ENCODE results near the gene UNKL. TPM values are rescaled to one million over a fixed set of nuclear protein-coding genes. Genes with fewer than 3 reads are reported as not detected.

UNKL gene
- total and polyA plus RNA-seq, 4 donors: 13.2 to 32.5 (median 19.1) TPM

GRCh38 chr16:1455190-1456171 is 41.0 kb upstream of the UNKL start:
- peaks cover 98% of the 10 kb centered on the region for H3K36me3 ChIP-seq (ENCODE audit: control insufficient read depth, insufficient read depth, low read length)
- no peaks in the 10 kb centered on the region for H3K4me1 ChIP-seq (ENCODE audit: control insufficient read depth, insufficient read depth, low read length)
- no peaks in the 10 kb centered on the region for H3K27me3 ChIP-seq (ENCODE audit: control insufficient read depth, insufficient read depth, low read length)
- no peak for DNase-seq (ENCODE audit: low read depth in 4 of 6, low spot score in 6 of 6)
- no peak overlapping the region for H3K27ac ChIP-seq (ENCODE audit: low read depth, low read length)
- no peaks in the 10 kb centered on the region for H3K9me3 ChIP-seq (ENCODE audit: control insufficient read depth, insufficient read depth, low read length)
- WGBS (ENCODE audit: insufficient coverage): 96% methylated on average over 40 of the region's 41 CpGs
- no peak overlapping the region for H3K4me3 ChIP-seq (ENCODE audit: low read depth, low read length)

- no peaks in the 10 kb centered on the region for H3K27me3 ChIP-seq (ENCODE audit: control insufficient read depth, insufficient read depth, low read length)
- no peak overlapping the region for H3K27ac ChIP-seq (ENCODE audit: low read depth, low read length)
- H3K4me3 ChIP-seq (ENCODE audit: low read depth, low read length): no peak overlapping the region
- no peak for DNase-seq (ENCODE audit: low read depth in 4 of 6, low spot score in 6 of 6)
- no peaks in the 10 kb centered on the region for H3K9me3 ChIP-seq (ENCODE audit: control insufficient read depth, insufficient read depth, low read length)
- no peaks in the 10 kb centered on the region for H3K4me1 ChIP-seq (ENCODE audit: control insufficient read depth, insufficient read depth, low read length)
- peaks cover 98% of the 10 kb centered on the region for H3K36me3 ChIP-seq (ENCODE audit: control insufficient read depth, insufficient read depth, low read length)
- 91% methylated on average over 17 of the region's 17 CpGs for WGBS (ENCODE audit: insufficient coverage)
These were observed 40.1 kb upstream of the UNKL start for GRCh38 chr16:1454561-1454960.

- Histone ChIP-seq H3K27ac (ENCODE audit: low read depth, low read length) (no peak overlapping the region), H3K27me3 (ENCODE audit: control insufficient read depth, insufficient read depth, low read length) (no peaks in the 10 kb centered on the region), H3K36me3 (ENCODE audit: control insufficient read depth, insufficient read depth, low read length) (peaks cover 99% of the 10 kb centered on the region), H3K4me1 (ENCODE audit: control insufficient read depth, insufficient read depth, low read length) (no peaks in the 10 kb centered on the region), H3K4me3 (ENCODE audit: low read depth, low read length) (no peak overlapping the region), H3K9me3 (ENCODE audit: control insufficient read depth, insufficient read depth, low read length) (no peaks in the 10 kb centered on the region)
- no peak for DNase-seq (ENCODE audit: low read depth in 4 of 6, low spot score in 6 of 6)
- 97% methylated on average over 17 of the region's 19 CpGs for WGBS (ENCODE audit: insufficient coverage)
These were observed 38.8 kb upstream of the UNKL start for GRCh38 chr16:1453316-1453715.

- no peak for DNase-seq (ENCODE audit: low read depth in 4 of 6, low spot score in 6 of 6)
- Histone ChIP-seq H3K27me3 (ENCODE audit: control insufficient read depth, insufficient read depth, low read length) (no peaks in the 10 kb centered on the region), H3K36me3 (ENCODE audit: control insufficient read depth, insufficient read depth, low read length) (peaks cover 99% of the 10 kb centered on the region), H3K27ac (ENCODE audit: low read depth, low read length) (no peak overlapping the region), H3K9me3 (ENCODE audit: control insufficient read depth, insufficient read depth, low read length) (no peaks in the 10 kb centered on the region), H3K4me3 (ENCODE audit: low read depth, low read length) (no peak overlapping the region), H3K4me1 (ENCODE audit: control insufficient read depth, insufficient read depth, low read length) (no peaks in the 10 kb centered on the region)
- 93% methylated on average over 20 of the region's 20 CpGs for WGBS (ENCODE audit: insufficient coverage)
These were observed 38.0 kb upstream of the UNKL start for GRCh38 chr16:1452530-1452929.

- Histone ChIP-seq H3K9me3 (ENCODE audit: control insufficient read depth, insufficient read depth, low read length) (no peaks in the 10 kb centered on the region), H3K27ac (ENCODE audit: low read depth, low read length) (no peak overlapping the region), H3K4me1 (ENCODE audit: control insufficient read depth, insufficient read depth, low read length) (no peaks in the 10 kb centered on the region), H3K4me3 (ENCODE audit: low read depth, low read length) (no peak overlapping the region), H3K27me3 (ENCODE audit: control insufficient read depth, insufficient read depth, low read length) (no peaks in the 10 kb centered on the region), H3K36me3 (ENCODE audit: control insufficient read depth, insufficient read depth, low read length) (peaks cover 99% of the 10 kb centered on the region)
- 95% methylated on average over 34 of the region's 34 CpGs for WGBS (ENCODE audit: insufficient coverage)
- DNase-seq (ENCODE audit: low read depth in 4 of 6, low spot score in 6 of 6): no peak
These were observed 37.3 kb upstream of the UNKL start for GRCh38 chr16:1451702-1452392.

GRCh38 chr16:1450841-1451240 is 36.3 kb upstream of the UNKL start:
- H3K4me3 ChIP-seq (ENCODE audit: low read depth, low read length): no peak overlapping the region
- WGBS (ENCODE audit: insufficient coverage): 95% methylated on average over 21 of the region's 21 CpGs
- H3K27ac ChIP-seq (ENCODE audit: low read depth, low read length): no peak overlapping the region
- H3K36me3 ChIP-seq (ENCODE audit: control insufficient read depth, insufficient read depth, low read length): peaks cover 100% of the 10 kb centered on the region
- H3K27me3 ChIP-seq (ENCODE audit: control insufficient read depth, insufficient read depth, low read length): no peaks in the 10 kb centered on the region
- no peaks in the 10 kb centered on the region for H3K4me1 ChIP-seq (ENCODE audit: control insufficient read depth, insufficient read depth, low read length)
- no peak for DNase-seq (ENCODE audit: low read depth in 4 of 6, low spot score in 6 of 6)
- no peaks in the 10 kb centered on the region for H3K9me3 ChIP-seq (ENCODE audit: control insufficient read depth, insufficient read depth, low read length)

- WGBS (ENCODE audit: insufficient coverage): 91% methylated on average over 29 of the region's 29 CpGs
- Histone ChIP-seq H3K4me3 (ENCODE audit: low read depth, low read length) (no peak overlapping the region), H3K9me3 (ENCODE audit: control insufficient read depth, insufficient read depth, low read length) (no peaks in the 10 kb centered on the region), H3K36me3 (ENCODE audit: control insufficient read depth, insufficient read depth, low read length) (peaks cover 100% of the 10 kb centered on the region), H3K27me3 (ENCODE audit: control insufficient read depth, insufficient read depth, low read length) (no peaks in the 10 kb centered on the region), H3K4me1 (ENCODE audit: control insufficient read depth, insufficient read depth, low read length) (no peaks in the 10 kb centered on the region), H3K27ac (ENCODE audit: low read depth, low read length) (no peak overlapping the region)
- no peak for DNase-seq (ENCODE audit: low read depth in 4 of 6, low spot score in 6 of 6)
These were observed 35.7 kb upstream of the UNKL start for GRCh38 chr16:1450218-1450617.

GRCh38 chr16:1449201-1449788 is 34.8 kb upstream of the UNKL start:
- H3K36me3 ChIP-seq (ENCODE audit: control insufficient read depth, insufficient read depth, low read length): peaks cover 100% of the 10 kb centered on the region
- whole genome bisulfite sequencing (ENCODE audit: insufficient coverage): 97% methylated on average over 25 of the region's 25 CpGs
- H3K4me3 ChIP-seq (ENCODE audit: low read depth, low read length): no peak overlapping the region
- no peak overlapping the region for H3K27ac ChIP-seq (ENCODE audit: low read depth, low read length)
- no peaks in the 10 kb centered on the region for H3K9me3 ChIP-seq (ENCODE audit: control insufficient read depth, insufficient read depth, low read length)
- no peak for DNase-seq (ENCODE audit: low read depth in 4 of 6, low spot score in 6 of 6)
- H3K27me3 ChIP-seq (ENCODE audit: control insufficient read depth, insufficient read depth, low read length): no peaks in the 10 kb centered on the region
- no peaks in the 10 kb centered on the region for H3K4me1 ChIP-seq (ENCODE audit: control insufficient read depth, insufficient read depth, low read length)

GRCh38 chr16:1448536-1449116 is 34.1 kb upstream of the UNKL start:
- H3K36me3 ChIP-seq (ENCODE audit: control insufficient read depth, insufficient read depth, low read length): peaks cover 100% of the 10 kb centered on the region
- DNase-seq (ENCODE audit: low read depth in 4 of 6, low spot score in 6 of 6): no peak
- no peaks in the 10 kb centered on the region for H3K4me1 ChIP-seq (ENCODE audit: control insufficient read depth, insufficient read depth, low read length)
- WGBS (ENCODE audit: insufficient coverage): 93% methylated on average over 23 of the region's 30 CpGs
- no peak overlapping the region for H3K27ac ChIP-seq (ENCODE audit: low read depth, low read length)
- no peak overlapping the region for H3K4me3 ChIP-seq (ENCODE audit: low read depth, low read length)
- no peaks in the 10 kb centered on the region for H3K27me3 ChIP-seq (ENCODE audit: control insufficient read depth, insufficient read depth, low read length)
- no peaks in the 10 kb centered on the region for H3K9me3 ChIP-seq (ENCODE audit: control insufficient read depth, insufficient read depth, low read length)

Data from spinal cord (tissue), 10 donors.